ENCODE data around the gene RCAN3. TPM values are rescaled to one million over a fixed set of nuclear protein-coding genes. Genes with fewer than 3 reads are reported as not detected.

RCAN3 gene
- total RNA-seq, 1 experiment from 2014 or later, result 17.5 TPM

GRCh38 chr1:24558455-24558854, 55.8 kb downstream of the RCAN3 start:
- intact Hi-C loops (cut with micrococcal nuclease; ENCODE audit: unreplicated experiment), result no loop called here
- H3K27ac ChIP-seq (ENCODE audit: low read length), result no peak overlapping the region
- H3K4me1 ChIP-seq (ENCODE audit: control insufficient read depth, insufficient read depth, low read length), result peaks cover 14% of the 10 kb centered on the region
- ChIA-PET POLR2A (no interaction called here), CTCF (interaction anchor here (0.6 to 0.8 kb wide), 2 partner anchors 67 to 78 kb away, joined by 4 to 5 read pairs; no protein-coding TSS in a partner anchor)
- DNase-seq (ENCODE audit: low read depth, low spot score) (no peak), ATAC-seq (no peak)
- no peak for TF ChIP-seq CTCF (IDR thresholded peaks at IDR 0.05)
- TF ChIP-seq TCF7L2 (IDR thresholded peaks at IDR 0.05; ENCODE audit: low read depth, low read length), result no peak
- no peaks in the 10 kb centered on the region for H3K27me3 ChIP-seq (ENCODE audit: control insufficient read depth, insufficient read depth, low read length)
- BruUV-seq (replicated peaks), result no TSS peak
- no peaks in the 10 kb centered on the region for H3K9me3 ChIP-seq (ENCODE audit: control insufficient read depth, insufficient read depth, low read depth, low read length)
- no peaks in the 10 kb centered on the region for H3K36me3 ChIP-seq (ENCODE audit: control insufficient read depth, insufficient read depth, low read length)
- in situ Hi-C loops (cut with HindIII; ENCODE audit: low pct_unique_long_range_greater_than_20kb, low sequenced_read_pairs), result no loop called here
- H3K4me3 ChIP-seq (ENCODE audit: low read depth in 2 of 2, low read length in 2 of 2), result no peak overlapping the region

- ChIA-PET CTCF (interaction anchor here (0.6 kb wide), 1 partner anchor 67 kb away, joined by 5 read pairs; no protein-coding TSS in a partner anchor), POLR2A (no interaction called here)
- TF ChIP-seq CTCF (IDR thresholded peaks at IDR 0.05) (no peak), SIN3A (IDR thresholded peaks at IDR 0.05; ENCODE audit: borderline replicate concordance, insufficient read depth, low read depth, low read length) (no peak), REST (IDR thresholded peaks at IDR 0.05; ENCODE audit: insufficient read depth in 1 of 2, low read depth in 2 of 2, low read length in 1 of 2) (no peak), TCF7L2 (IDR thresholded peaks at IDR 0.05; ENCODE audit: low read depth, low read length) (no peak), POLR2AphosphoS5 (IDR thresholded peaks at IDR 0.05; ENCODE audit: low read depth, low read length) (no peak)
- no TSS peak for BruUV-seq (replicated peaks)
- Histone ChIP-seq H3K4me1 (ENCODE audit: control insufficient read depth, insufficient read depth, low read length) (peaks cover 14% of the 10 kb centered on the region), H3K27ac (ENCODE audit: low read length) (no peak overlapping the region), H3K27me3 (ENCODE audit: control insufficient read depth, insufficient read depth, low read length) (no peaks in the 10 kb centered on the region), H3K9me3 (ENCODE audit: control insufficient read depth, insufficient read depth, low read depth, low read length) (no peaks in the 10 kb centered on the region), H3K36me3 (ENCODE audit: control insufficient read depth, insufficient read depth, low read length) (no peaks in the 10 kb centered on the region), H3K4me3 (ENCODE audit: low read depth in 2 of 2, low read length in 2 of 2) (no peak overlapping the region)
- intact Hi-C loops (cut with micrococcal nuclease; ENCODE audit: unreplicated experiment), result no loop called here
- ATAC-seq, result peak; percentile 78
- in situ Hi-C loops (cut with HindIII; ENCODE audit: low pct_unique_long_range_greater_than_20kb, low sequenced_read_pairs), result no loop called here
- peak; percentile 42 for DNase-seq (ENCODE audit: low read depth, low spot score)
These were observed 56.5 kb downstream of the RCAN3 start for GRCh38 chr1:24558902-24559791.
